ENCODE data around the gene HIC2.
"Not testable (repeated sequence)": the region's sequence is repeated elsewhere in the genome, so short reads cannot be mapped to it uniquely, and the experiment has no call there.

HIC2 gene

DNA sequence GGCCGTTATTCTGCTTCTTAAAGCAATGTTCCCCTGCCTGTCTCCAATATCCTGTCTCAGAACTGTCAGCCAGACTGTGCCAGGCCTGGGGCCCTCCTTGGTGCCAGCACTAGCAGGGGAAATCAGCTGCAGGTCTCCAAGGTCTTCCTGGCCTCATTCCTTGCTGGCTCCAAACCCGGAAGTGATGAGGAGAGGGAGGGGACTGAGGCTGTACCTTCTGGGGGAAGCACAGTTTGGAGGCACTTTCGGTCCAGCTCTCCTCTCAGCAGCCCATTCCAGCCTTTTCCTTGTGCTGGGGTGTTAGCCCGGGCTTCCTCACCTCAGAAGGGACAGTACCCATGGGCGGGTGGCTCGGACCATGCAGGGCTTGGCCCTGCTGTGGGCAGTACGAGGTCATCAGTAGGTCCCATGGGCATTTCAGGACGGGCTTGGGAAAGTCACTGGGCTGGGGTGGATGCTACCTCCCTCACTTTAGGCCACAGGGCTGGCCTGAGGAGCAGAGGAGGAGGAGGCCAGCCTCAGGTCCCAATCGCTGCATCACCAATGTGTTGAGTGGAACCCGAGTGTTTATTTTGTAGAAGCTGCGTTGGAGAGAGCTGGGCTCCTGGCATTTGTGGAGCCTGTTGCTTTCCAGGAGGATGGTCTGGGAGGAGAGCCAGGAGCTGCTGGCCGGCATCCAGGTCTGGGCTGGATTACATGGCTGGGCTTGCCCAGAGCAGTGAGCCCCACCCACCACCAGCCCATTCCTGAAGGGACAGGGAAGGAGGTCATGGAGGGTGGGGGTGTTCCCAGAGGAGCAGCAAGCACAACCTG, 19.0 kb downstream of the HIC2 start:
- not testable (repeated sequence) for DNase-seq

DNA sequence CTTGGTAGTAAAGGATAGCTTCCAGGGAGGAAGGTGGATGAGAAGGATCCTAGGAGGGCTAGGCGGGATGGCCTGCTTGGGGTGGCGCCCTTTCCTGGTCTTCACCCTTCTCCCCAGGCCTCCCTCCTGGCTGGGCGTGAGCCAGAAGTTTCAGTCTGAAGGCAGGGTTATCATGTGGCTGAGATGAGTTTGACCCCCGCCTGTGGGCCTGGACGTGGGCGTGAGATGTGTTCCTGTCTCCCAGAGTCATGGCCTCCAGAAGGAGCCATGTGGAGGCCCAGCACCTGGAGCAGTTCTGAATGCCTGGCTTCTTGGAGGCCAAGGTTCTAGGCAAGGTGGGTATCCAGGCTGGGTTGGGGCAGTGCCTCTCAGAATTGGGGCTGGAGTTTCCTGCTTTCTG, 20.8 kb downstream of the HIC2 start:
- not testable (repeated sequence) for DNase-seq

DNA sequence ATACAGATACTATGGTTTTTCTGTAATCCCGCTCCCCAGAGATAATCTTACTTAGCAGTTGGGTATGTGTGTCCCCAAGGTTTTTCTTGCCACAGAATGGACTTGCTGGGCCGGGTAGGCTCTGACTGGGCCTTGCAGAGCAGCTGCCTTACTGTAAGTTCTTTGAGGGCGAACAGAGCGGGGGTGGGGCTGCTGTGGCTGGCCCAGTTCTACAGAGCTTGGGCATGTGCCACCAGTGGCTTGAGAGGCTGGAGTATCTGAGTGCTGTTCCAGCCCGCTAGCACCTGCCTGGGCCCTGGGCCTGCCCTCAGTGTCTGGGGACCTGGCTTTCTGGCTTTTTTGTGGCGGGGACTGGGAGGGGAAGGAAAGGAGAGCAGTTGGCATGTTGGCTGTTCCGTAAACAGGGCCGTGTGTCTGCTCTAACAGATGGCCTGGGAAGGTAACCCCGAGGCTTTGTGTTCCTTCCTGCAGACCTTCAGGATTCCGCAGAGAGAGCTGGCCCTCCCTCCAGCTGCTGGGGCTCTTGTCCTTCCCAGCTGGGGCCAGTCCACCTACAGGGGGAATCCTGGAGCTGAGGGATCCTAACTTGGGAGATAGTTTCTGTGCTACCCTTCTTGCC, 23.0 kb downstream of the HIC2 start:
- not testable (repeated sequence) for DNase-seq

DNA sequence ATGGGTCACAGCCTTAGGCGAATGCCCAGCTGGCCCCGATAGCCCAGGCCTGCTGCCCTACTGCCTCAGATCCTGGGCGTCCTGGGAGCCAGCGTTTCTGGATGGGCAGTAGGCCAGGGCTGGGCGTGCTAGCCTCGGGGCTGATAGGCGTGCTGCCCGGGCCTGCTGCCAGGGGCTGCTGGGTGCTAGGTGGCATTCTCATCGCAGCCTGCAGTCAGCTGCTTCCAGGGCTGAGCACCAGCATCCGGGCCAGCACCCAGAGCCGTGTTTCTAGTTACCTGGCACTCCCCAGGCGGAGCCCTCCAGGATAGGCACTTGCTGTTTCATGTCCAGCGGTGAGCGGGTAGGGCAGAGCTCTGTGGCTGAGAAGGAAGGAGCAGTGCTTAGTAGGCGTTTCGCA, 23.5 kb downstream of the HIC2 start:
- DNase-seq, result not testable (repeated sequence)

DNA sequence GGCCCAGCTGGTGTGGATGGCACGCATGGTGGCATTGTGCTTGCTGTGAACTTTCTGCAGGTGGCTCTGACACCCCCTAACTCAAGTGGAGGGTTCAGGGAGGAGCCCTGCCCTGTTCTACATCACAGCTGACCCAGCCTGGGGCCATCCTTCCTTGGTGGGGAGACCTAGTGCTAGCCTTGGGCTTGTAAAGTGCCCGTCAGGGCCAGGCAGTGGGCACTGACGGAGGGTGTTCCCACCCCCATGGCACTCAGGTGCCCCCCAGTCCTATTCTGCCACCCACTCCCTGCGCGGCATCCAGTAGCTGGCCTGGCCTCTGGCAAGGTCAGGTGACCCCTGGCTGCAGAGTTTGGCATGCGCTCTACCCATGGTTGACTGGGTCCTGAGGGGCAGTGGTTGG, 24.0 kb downstream of the HIC2 start:
- DNase-seq, result not testable (repeated sequence)

DNA sequence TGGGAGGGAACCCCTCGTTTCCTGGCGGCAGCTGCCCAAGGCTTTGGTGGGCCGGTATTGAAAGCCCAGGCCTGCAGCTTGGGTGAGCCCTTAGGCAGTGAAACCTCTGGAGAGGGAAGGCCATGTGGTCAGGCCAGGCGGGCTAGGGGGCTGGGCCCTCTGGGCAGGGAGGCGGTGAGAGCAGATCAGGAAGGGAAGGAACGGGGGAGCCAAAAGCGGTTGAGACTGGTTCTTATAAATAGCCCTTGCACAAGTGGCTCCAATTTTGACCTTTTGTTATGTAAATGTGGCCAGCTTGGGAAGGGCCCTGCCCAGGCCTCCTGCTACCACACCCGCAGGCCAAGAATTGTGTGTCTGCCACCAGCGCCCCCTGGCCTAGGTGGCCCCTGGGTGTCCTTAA, 25.0 kb downstream of the HIC2 start:
- DNase-seq, result not testable (repeated sequence)

DNA sequence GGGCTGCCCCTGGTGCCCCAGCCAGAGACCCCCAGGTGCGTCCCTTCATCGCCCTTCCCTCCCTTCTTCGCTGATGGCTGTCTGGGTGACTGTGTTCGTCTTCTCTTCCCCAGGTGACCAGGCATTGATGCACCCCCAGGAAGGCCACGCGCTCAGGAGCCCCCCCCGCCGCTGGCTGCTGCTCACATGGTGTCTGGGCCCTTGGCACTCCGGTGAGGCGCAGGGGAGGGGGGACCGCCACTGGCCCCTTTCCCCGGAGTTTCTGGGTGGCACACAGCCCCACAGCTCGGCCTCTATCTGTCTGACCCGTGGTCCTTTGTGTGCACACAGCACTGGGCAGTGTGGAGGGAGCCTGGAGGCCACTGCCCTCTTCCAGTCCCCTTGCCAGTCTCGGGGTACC, 25.5 kb downstream of the HIC2 start:
- DNase-seq, result not testable (repeated sequence)

DNA sequence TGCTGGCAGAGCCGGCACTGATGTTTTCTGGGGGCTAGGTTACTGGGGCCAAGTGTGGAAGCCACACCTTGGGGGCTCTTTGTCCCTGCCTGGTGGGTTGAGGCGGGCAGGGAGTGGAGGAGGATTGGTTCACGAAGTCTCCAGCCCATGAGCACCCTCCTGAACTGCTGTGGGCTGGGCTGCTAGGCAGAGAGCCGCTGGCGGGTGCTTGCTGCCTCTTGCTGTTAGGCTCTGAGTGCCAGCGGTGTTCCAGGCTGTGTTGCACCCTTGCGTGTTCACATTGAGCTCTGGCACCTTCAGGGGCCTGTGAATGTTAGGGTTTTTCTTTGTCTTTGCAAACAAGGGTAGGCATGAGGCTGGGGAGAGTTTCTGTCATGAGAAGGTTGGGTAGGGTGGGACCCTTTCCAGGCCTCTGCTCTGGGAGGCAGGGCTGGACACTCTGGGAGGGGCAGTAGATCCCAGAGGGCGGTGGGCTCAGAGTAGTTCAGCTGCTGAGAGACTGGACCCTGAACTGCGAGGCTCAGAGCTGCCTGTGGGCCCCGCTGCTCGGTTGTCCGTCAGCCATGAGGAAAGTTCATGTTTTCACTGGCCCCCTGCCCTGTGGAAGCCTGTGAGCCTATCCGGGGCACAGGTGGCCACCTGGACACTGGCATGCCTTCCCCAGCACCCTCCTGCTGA, 26.0 kb downstream of the HIC2 start:
- DNase-seq, result no peak

DNA sequence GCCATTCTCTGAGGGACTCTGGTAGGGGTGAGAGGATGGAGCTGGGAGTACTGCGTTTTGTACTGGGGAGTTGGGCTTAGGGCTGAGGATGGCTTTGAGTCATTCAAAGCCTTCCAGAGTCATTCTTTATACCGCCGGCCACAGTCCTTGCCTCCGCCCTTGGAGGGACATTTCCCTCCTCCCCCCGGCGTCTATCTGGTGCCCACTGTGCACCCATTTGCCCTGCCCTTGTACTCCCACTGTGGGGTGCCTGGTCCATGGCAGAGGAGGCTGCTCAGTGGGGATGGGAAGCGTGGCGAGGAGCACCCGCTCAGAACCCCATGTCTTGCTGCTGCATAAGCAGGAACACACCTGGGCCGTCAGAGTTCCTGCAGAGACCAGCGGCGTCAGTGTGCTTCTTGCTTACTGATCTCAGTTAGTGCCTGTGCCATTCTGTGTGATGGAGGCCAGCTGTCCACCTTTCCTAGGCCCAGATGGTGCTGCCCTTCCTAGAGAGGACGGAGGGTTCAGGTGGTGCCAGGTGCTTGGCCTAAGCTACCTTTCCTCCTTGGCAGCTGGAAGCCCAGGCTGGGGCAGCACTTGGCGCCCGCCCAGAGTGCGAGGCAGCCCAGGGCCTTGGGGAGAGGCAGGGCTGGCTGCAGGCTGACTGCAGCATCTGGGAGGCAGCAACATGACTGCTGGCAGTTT, 26.7 kb downstream of the HIC2 start:
- no peak for DNase-seq

DNA sequence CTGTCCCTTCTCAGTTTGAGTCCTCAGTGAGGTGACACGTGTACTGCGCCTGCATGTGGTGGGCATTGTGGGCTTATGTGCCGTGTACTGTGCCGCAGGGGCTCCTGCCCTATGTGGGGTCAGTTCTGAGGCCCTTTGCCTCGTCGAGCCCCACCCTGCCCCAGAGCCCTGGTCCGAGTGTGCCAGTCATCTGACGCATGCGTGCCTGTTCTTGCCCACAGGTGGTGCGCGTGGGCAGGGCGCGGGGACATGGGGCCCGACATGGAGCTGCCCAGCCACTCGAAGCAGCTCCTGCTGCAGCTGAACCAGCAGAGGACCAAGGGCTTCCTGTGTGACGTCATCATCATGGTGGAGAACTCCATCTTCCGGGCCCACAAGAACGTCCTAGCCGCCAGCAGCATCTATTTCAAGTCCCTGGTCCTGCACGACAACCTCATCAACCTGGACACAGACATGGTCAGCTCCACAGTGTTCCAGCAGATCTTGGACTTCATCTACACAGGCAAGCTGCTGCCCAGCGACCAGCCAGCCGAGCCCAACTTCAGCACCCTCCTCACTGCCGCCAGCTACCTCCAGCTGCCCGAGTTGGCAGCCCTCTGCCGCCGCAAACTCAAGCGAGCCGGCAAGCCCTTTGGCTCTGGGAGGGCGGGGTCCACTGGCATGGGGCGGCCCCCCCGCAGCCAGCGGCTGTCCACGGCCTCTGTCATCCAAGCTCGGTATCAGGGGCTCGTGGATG, 27.7 kb downstream of the HIC2 start:
- DNase-seq, result no peak

DNA sequence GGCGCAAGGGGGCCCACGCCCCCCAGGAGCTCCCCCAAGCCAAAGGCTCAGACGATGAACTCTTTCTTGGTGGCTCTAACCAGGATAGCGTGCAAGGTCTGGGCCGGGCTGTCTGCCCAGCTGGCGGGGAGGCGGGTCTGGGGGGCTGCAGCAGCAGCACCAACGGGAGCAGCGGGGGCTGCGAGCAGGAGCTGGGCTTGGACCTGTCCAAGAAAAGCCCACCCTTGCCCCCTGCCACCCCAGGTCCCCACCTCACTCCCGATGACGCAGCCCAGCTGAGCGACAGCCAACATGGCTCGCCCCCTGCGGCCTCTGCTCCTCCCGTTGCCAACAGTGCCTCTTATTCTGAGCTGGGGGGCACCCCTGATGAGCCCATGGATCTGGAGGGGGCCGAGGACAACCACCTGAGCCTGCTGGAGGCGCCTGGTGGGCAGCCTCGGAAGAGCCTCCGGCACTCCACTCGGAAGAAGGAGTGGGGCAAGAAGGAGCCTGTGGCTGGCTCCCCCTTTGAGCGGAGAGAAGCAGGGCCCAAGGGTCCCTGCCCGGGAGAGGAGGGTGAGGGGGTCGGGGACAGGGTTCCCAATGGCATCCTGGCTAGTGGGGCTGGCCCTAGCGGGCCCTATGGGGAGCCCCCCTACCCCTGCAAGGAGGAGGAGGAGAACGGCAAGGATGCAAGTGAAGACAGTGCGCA, 28.4 kb downstream of the HIC2 start:
- no peak for DNase-seq

DNA sequence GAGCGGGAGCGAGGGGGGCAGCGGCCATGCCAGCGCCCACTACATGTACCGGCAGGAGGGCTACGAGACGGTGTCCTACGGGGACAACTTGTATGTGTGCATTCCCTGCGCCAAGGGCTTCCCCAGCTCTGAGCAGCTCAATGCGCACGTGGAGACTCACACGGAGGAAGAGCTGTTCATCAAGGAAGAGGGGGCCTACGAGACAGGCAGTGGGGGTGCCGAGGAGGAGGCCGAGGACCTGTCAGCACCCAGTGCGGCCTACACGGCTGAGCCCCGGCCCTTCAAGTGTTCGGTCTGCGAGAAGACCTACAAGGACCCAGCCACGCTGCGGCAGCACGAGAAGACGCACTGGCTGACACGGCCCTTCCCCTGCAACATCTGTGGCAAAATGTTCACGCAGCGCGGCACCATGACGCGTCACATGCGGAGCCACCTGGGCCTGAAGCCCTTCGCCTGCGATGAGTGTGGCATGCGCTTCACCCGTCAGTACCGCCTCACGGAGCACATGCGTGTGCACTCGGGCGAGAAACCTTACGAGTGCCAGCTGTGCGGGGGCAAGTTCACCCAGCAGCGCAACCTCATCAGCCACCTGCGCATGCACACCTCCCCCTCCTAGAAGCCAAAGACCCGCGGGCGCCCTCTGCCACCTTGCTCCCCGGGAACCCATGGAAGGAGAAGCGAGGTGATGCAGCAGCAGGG, 29.1 kb downstream of the HIC2 start:
- no peak for DNase-seq

DNA sequence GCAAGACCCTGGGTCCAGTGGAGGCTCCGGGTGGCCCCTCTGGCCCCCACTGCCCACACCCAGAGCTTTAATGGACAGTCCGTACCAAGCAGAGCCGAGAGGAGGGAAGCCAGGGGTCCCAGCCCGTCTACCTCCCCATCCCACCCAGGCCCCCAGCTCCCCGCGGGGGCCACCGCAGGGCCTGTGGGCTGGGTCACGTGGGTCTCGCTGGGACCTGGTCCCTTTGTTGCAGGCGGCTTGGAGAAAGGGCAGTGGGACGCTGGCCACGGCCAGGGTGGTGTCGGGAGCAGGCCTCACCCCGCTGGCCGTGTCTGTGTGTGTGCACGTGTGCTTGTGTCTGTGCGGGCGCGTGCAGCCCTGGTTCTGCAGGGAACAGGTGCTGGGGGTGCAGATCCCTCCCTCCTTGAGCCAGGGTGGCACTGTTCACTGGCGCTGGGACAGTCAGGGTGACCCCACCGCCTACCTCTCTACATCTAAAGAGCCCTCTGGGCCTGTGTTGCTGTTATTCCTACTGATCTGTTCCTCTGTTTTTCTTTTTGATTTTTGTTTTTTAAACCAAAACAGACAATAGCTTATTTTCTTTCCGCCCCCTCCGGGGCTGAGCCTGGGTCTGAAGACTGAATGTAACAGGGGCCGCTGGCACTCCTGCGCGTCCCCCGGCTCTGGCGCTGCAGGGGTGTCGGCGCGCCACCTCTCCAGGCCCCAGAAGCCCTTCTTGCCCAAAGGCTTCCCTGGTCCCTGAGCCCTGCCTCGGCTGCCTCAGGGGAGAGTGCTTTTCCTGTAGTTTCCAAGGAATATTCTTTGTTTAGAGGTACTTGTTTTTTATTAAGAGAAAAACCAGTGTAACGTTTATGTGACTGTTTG, 29.9 kb downstream of the HIC2 start:
- DNase-seq, result no peak

DNA sequence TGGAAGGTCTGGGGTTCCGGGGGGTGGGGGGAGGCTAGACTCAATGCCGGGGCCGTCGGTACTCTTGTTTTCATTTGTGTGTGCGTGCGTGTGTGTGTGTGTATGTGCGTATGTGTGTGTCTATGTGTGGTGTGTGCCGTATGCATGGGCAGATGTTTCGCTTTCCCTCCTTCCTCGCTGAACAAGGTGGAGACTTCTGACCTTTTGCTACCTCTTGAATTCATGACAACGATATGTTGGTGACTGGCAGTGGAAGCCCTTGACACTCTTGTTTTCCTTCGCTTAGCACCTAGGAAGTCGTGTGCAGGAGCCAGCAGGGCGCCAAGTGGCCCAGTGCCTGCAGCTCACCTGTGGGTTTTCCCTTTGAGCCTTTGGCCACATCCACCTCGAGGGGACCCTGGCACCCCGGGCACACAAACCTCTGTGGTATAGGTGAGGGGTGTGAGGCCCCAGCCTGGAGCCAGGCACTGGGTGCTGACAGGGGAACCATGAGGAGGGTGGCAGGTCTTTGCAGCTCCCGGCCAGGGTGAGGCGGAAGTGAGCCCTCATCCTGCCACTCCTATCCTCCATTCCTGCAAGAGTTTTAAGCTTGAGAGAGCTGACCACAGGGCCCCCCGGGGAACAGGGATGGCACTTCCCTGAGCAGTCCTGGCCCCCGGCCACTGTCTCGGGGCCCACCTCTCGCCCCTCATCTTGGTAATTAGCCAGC, 30.7 kb downstream of the HIC2 start:
- DNase-seq, result peak; percentile 8

DNA sequence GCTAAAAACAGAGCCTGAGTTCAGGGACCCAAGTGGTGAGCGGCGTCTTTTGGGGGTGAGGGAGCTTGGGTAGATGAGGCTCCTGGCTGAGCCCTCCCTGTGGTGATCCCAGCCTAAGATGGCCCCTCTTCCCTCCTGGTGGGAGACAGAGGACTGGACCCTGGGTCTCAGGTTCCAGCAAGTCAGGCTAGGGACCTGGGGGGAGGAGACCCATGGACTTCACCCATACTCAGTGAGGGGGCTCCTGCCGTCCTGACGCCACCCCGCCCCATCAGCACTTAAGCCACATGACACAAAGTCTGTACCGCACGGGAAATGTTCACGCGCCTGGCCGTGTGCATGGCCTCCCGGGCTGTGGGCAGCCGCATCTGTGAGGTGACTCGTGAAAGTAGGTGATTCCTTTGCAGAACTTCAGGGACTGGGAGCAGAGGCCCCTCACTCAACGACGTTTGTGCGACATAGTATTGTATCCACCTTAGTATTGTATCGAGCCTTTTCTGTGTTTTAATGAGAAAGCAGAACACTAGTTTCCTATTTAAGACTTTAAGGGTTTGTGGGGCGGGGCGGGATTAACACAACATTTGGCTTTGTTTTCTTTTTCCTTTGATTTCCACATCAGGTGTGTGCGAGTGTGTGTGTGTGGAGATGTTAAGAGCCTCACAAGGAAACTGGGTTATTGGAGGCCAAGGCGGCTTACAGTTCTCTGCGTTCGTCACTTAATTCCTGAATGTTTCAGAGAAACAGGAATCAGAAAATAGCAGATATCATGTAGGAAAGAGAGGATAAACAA, 31.7 kb downstream of the HIC2 start:
- DNase-seq, result no peak

DNA sequence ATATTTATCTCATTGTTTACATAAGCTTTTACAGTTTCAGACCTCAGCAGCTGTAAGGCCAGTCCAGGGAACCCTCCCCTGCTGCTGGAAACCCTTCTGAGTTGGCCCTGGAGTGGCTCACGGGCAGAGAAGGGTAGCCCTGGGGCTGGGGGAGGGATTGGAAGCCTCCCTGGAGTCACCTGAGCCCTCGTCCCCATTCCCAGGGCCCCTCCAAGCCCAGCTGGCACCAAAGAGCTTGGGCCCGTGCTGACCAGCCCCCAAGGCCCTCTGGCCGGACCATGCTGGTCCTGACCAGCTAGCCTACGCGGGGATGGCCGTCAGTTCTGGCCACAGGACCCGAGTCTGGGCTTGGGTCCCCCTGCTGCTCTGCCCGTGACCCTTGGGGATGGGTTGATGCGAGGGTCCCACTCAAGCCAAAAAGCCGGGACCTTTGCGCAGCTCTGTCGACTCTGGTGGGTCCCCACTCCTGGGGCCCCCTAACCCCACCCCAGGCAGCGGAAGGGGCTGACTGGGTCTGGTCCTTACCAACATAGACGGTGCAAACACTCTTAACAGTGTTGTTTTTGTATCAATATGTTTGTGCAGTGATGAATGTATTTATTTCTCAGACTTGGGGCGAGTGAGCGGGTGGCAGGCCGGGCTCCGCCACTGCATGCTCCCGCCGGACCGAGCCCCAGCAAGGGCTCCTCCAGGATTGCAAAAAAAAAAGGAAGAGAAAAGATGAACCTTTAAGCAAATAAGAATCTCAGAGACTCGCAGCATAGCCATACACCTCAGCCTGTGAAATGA, 32.6 kb downstream of the HIC2 start:
- no peak for DNase-seq

DNA sequence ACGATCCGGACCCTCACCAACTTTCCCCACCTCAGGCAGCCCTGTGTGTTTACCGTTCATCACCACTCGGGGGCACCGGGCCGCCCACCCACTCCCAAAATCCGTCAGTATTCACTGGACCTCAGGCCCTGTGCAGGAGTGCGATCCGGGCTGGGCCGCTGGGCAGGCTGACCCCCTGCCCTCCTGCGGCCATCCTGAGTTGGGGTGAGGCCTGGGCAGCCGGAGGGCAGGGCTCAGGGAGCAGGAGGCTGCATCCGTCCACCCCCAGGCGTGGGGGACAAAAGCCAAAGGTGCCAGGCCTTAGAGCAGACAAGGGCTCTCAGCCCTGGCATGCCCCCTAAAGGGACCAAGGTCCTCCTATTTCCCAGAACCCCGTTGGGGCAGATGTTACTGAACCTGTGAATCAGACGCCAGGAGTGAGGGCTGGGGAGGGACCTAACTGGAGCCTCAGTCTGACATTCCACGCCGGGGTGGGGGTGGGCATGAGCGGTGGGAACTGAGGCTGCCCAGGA, 33.2 kb downstream of the HIC2 start:
- DNase-seq, result no peak

Data from fibroblast of skin of back (primary cell).